ENCODE measurements around the gene ATP4B. TPM values are rescaled to one million over a fixed set of nuclear protein-coding genes. Genes with fewer than 3 reads are reported as not detected.

The ATP4B gene
- total RNA-seq, 1 experiment from 2014 or later: not detected

DNA sequence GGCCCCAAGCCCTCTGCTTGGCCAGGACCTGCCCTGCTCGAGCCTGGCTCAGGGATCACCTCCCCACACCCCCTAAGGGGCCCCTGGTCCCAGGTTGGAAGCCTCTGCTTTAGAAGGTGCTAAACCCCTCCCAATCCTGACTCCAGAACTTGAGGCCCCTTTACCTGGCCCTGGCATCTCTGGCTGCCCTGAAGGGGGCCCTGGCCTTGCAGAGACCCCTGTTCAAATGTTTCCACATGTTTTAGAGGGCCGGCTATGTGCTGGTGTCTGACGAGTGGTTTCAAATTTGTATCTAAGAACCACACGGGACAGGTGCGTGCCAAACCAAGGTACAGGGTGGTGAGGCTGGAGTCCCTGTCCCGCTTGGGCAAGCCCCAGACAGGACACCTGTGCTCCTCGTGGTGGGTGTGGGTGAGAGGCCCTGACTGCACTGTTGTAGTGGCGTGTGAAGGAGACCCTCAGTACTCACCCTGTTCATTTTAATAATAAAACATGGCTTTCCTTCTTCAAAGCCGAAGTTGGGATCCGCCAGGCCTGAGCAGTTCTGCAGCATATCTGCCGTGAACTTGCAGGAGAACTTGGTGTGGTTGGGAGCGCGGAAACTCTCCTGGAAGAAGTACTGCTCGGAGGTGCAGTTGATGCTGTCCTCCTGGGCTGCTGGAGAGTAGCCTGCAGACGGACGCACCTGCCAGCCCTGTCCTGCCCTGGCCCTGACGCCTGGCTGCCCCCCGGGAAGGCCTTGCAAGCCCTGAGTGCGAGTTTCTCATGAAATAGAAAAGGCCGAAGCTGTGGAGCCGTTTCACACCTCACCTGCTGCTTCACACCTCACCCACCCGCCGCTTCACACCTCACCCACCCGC, 5.4 kb downstream of the ATP4B start:
- H3K27me3 Mint-ChIP-seq (ENCODE audit: insufficient read depth, unreplicated experiment): no peaks in the 10 kb centered on the region
- no peak overlapping the region for H3K4me3 Mint-ChIP-seq (ENCODE audit: unreplicated experiment)
- H3K9me3 Mint-ChIP-seq (ENCODE audit: unreplicated experiment): no peaks in the 10 kb centered on the region
- intact Hi-C loops (cut with micrococcal nuclease): no loop called here
- CTCF ChIA-PET: no interaction called here
- no TSS peak for BruUV-seq (replicated peaks)
- no peak for DNase-seq (ENCODE audit: unreplicated experiment)
- H3K36me3 Mint-ChIP-seq (ENCODE audit: insufficient read depth, unreplicated experiment): peaks cover 6% of the 10 kb centered on the region
- peaks cover 5% of the 10 kb centered on the region for H3K4me1 Mint-ChIP-seq (ENCODE audit: insufficient read depth, unreplicated experiment)
- no peak for TF ChIP-seq CTCF (IDR thresholded peaks at IDR 0.05; ENCODE audit: unreplicated experiment)
- POLR2A ChIA-PET: no interaction called here
- H3K27ac Mint-ChIP-seq (ENCODE audit: low read depth, unreplicated experiment): no peak overlapping the region

- Mint-ChIP-seq H3K9me3 (ENCODE audit: unreplicated experiment) (no peaks in the 10 kb centered on the region), H3K36me3 (ENCODE audit: insufficient read depth, unreplicated experiment) (peaks cover 6% of the 10 kb centered on the region), H3K27me3 (ENCODE audit: insufficient read depth, unreplicated experiment) (no peaks in the 10 kb centered on the region), H3K27ac (ENCODE audit: low read depth, unreplicated experiment) (no peak overlapping the region), H3K4me3 (ENCODE audit: unreplicated experiment) (no peak overlapping the region), H3K4me1 (ENCODE audit: insufficient read depth, unreplicated experiment) (peaks cover 8% of the 10 kb centered on the region)
- ChIA-PET POLR2A (no interaction called here), CTCF (no interaction called here)
- DNase-seq (ENCODE audit: unreplicated experiment): no peak
- no TSS peak for BruUV-seq (replicated peaks)
- intact Hi-C loops (cut with micrococcal nuclease): no loop called here
- TF ChIP-seq CTCF (IDR thresholded peaks at IDR 0.05; ENCODE audit: unreplicated experiment): no peak
Observed at GRCh38 chr13:113651511-113652403, 6.2 kb downstream of the ATP4B start.

GRCh38 chr13:113650731-113651148, 7.3 kb downstream of the ATP4B start:
- intact Hi-C loops (cut with micrococcal nuclease): no loop called here
- no TSS peak for BruUV-seq (replicated peaks)

More at GRCh38 chr13:113650731-113651148, 7.3 kb downstream of the ATP4B start:
- no peak for TF ChIP-seq CTCF (IDR thresholded peaks at IDR 0.05; ENCODE audit: unreplicated experiment)
- Mint-ChIP-seq H3K27ac (ENCODE audit: low read depth, unreplicated experiment) (no peak overlapping the region), H3K4me1 (ENCODE audit: insufficient read depth, unreplicated experiment) (peaks cover 8% of the 10 kb centered on the region), H3K36me3 (ENCODE audit: insufficient read depth, unreplicated experiment) (peaks cover 6% of the 10 kb centered on the region), H3K4me3 (ENCODE audit: unreplicated experiment) (no peak overlapping the region), H3K9me3 (ENCODE audit: unreplicated experiment) (no peaks in the 10 kb centered on the region), H3K27me3 (ENCODE audit: insufficient read depth, unreplicated experiment) (no peaks in the 10 kb centered on the region)
- CTCF ChIA-PET: no interaction called here
- DNase-seq (ENCODE audit: unreplicated experiment): no peak
- POLR2A ChIA-PET: no interaction called here

Measured in MCF 10A (cell line).